C4-2B (cell line): ENCODE results near the gene TP53TG5.

Experiments used
- CTCF ChIP-seq: fragments of 450-650 bp; conservative IDR thresholded peaks from 2 replicates; pipeline ENCODE4 v1.5.1; 2017; ENCODE audit warnings: mild to moderate bottlenecking
- ZFX ChIP-seq: fragments of 450-650 bp; IDR thresholded peaks from 2 replicates; pipeline ENCODE4 v1.6.1; 2017

- TF ChIP-seq CTCF (no peak), ZFX (no peak)
These were observed 3.2 kb downstream of the TP53TG5 start for GRCh38 chr20:45374966-45375365.
